ENCODE data around the gene GRIA4.

The GRIA4 gene

GRCh38 chr11:105673089-105673488 lies 63.2 kb downstream of the GRIA4 start:
- no peak for TF ChIP-seq CTCF (IDR thresholded peaks at IDR 0.05; ENCODE audit: low read depth, low read length, missing control alignments)
- in situ Hi-C loops (cut with HindIII; ENCODE audit: low sequenced_read_pairs), result no loop called here
- peak; percentile 72 for DNase-seq (ENCODE audit: low read depth)
- no peak overlapping the region for H3K4me3 ChIP-seq (ENCODE audit: low read depth, low read length)

GRCh38 chr11:105689631-105690030 lies 79.8 kb downstream of the GRIA4 start:
- no peak overlapping the region for H3K4me3 ChIP-seq (ENCODE audit: low read depth, low read length)
- no peak for TF ChIP-seq CTCF (IDR thresholded peaks at IDR 0.05; ENCODE audit: low read depth, low read length, missing control alignments)
- in situ Hi-C loops (cut with HindIII; ENCODE audit: low sequenced_read_pairs), result no loop called here
- no peak for DNase-seq (ENCODE audit: low read depth)

- in situ Hi-C loops (cut with HindIII; ENCODE audit: low sequenced_read_pairs), result no loop called here
- no peak overlapping the region for H3K4me3 ChIP-seq (ENCODE audit: low read depth, low read length)
- DNase-seq (ENCODE audit: low read depth), result no peak
- no peak for TF ChIP-seq CTCF (IDR thresholded peaks at IDR 0.05; ENCODE audit: low read depth, low read length, missing control alignments)
These were observed 80.6 kb downstream of the GRIA4 start for GRCh38 chr11:105690467-105690866.

GRCh38 chr11:105693075-105693759 lies 83.3 kb downstream of the GRIA4 start:
- in situ Hi-C loops (cut with HindIII; ENCODE audit: low sequenced_read_pairs), result no loop called here
- TF ChIP-seq CTCF (IDR thresholded peaks at IDR 0.05; ENCODE audit: low read depth, low read length, missing control alignments), result no peak
- H3K4me3 ChIP-seq (ENCODE audit: low read depth, low read length), result no peak overlapping the region
- no peak for DNase-seq (ENCODE audit: low read depth)

- in situ Hi-C loops (cut with HindIII; ENCODE audit: low sequenced_read_pairs), result no loop called here
- DNase-seq (ENCODE audit: low read depth), result no peak
- H3K4me3 ChIP-seq (ENCODE audit: low read depth, low read length), result no peak overlapping the region
- TF ChIP-seq CTCF (IDR thresholded peaks at IDR 0.05; ENCODE audit: low read depth, low read length, missing control alignments), result no peak
These were observed 86.1 kb downstream of the GRIA4 start for GRCh38 chr11:105696000-105696399.

GRCh38 chr11:105697291-105697690 lies 87.4 kb downstream of the GRIA4 start:
- DNase-seq (ENCODE audit: low read depth), result no peak
- no peak for TF ChIP-seq CTCF (IDR thresholded peaks at IDR 0.05; ENCODE audit: low read depth, low read length, missing control alignments)
- in situ Hi-C loops (cut with HindIII; ENCODE audit: low sequenced_read_pairs), result no loop called here
- no peak overlapping the region for H3K4me3 ChIP-seq (ENCODE audit: low read depth, low read length)
